Aorta (tissue), 5 donors: ENCODE results near the gene EPB41L2. TPM values are rescaled to one million over a fixed set of nuclear protein-coding genes. Genes with fewer than 3 reads are reported as not detected.

Experiments used
- ATAC-seq: fragments of 200-7000 bp; cut with Tn5 transposase; one replicate; pipeline ENCODE4 v1.9.1; 2022; ENCODE audit warnings: moderate library complexity; ENCODE audit not compliant: low FRiP score
- DNase-seq, 2 donors: peaks; one replicate each; pipeline ENCODE4 v3.0.0-alpha.2; 2020
- H3K27ac ChIP-seq, 2 donors: one replicate each; pipeline ENCODE4 v1.5.1; 2013; ENCODE audit warnings: low read length in 2 of 2, mild to moderate bottlenecking in 2 of 2, moderate library complexity in 2 of 2, control low read depth in 1 of 2, inconsistent platforms in 1 of 2, low read depth in 1 of 2
- H3K27me3 ChIP-seq, 2 donors: one replicate each; pipeline ENCODE4 v1.6.1; 2013; ENCODE audit warnings: control low read depth in 1 of 2, low read length in 1 of 2, mild to moderate bottlenecking in 1 of 2, moderate library complexity in 1 of 2; ENCODE audit not compliant: insufficient read depth in 2 of 2, control insufficient read depth in 1 of 2
- H3K36me3 ChIP-seq, 2 donors: one replicate each; pipeline ENCODE4 v1.6.1; 2013; ENCODE audit warnings: control low read depth in 1 of 2, low read length in 1 of 2, mild to moderate bottlenecking in 1 of 2; ENCODE audit not compliant: insufficient read depth in 2 of 2, control insufficient read depth in 1 of 2
- H3K4me1 ChIP-seq, 2 donors: one replicate each; pipeline ENCODE4 v1.6.1; 2013; ENCODE audit warnings: low read length in 2 of 2, control low read depth in 1 of 2, mild to moderate bottlenecking in 1 of 2, moderate library complexity in 1 of 2; ENCODE audit not compliant: insufficient read depth in 2 of 2, control insufficient read depth in 1 of 2
- H3K4me3 ChIP-seq, 2 donors: one replicate each; pipeline ENCODE4 v1.5.1; 2013; ENCODE audit warnings: low read length in 2 of 2, control low read depth in 1 of 2, mild to moderate bottlenecking in 1 of 2
- H3K9me3 ChIP-seq: one replicate; pipeline ENCODE4 v1.6.1; 2013; ENCODE audit warnings: mild to moderate bottlenecking, low read length; ENCODE audit not compliant: control insufficient read depth
- WGBS, 2 donors: extraction: QIAGEN DNeasy Blood & Tissue Kit; methylation state at CpG; one replicate each; pipeline ENCODE4 v1.1.7; 2013; 5-methylcytosine and 5-hydroxymethylcytosine counted together
- intact Hi-C, 2 donors: fragments of 100-400 bp; cut with DNase I; formaldehyde crosslinking; loops; one replicate each; pipeline versions ENCODE4 v1.14.2 to v1.15.0; 2022
- polyA plus RNA-seq, 2 donors: library from polyadenylated mRNA; stranded (reverse); fragments of 200-250 nt; gene quantifications; one replicate each; pipeline ENCODE4 v1.2.3, GENCODE V29; 2013
- total RNA-seq, 2 donors: library from RNA; stranded (reverse); fragmentation: NEBNext Ultra II Directional; extraction: Animal tissue kit (Norgen Biotek cat#: 25700); gene quantifications; one replicate each; pipeline ENCODE4 v1.2.1, GENCODE V29; 2021
- donor health status: healthy with polysubstance abuse.
- donor health status: Bipolar disorder and iron deficiency.
- donor health status: DM: no; HTN: no; CAD: no.
- donor health status: DM: no; HTN: no; CAD: no.
- donor health status: DM: yes; HTN: yes; CAD: no.

EPB41L2 gene
- total and polyA plus RNA-seq, 4 donors = 36.1 to 340 (median 118) TPM

DNA sequence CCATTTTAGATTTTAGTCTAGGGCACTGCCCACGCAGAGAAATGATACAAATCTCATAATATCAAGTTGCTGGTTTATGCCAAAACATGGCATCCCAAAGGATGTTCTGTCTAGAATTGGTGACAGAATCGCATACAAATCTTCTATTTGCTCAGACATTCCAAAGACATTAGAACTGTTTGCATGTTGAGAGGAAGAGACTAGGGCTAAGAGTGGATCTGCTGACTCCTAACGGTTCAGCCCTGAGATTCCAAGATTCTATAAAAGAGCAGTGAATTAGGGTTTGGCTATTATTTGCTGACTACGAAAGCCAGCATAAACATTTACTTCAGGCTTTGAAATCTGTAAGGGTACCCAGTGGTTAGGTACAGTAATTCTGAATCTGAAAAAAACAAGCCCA, 3.6 kb downstream of the EPB41L2 start:
- intact Hi-C loops = no loop called here
- 71 to 75% methylated on average over 4 of the region's 4 CpGs for WGBS, 2 donors
- H3K4me1 ChIP-seq = no peaks in the 10 kb centered on the region
- no peak for ATAC-seq
- no peak overlapping the region for H3K4me3 ChIP-seq
- no peak for DNase-seq
- H3K9me3 ChIP-seq = peaks cover 3% of the 10 kb centered on the region
- H3K27ac ChIP-seq = no peak overlapping the region
- no peaks in the 10 kb centered on the region for H3K36me3 ChIP-seq
- H3K27me3 ChIP-seq = no peaks in the 10 kb centered on the region

DNA sequence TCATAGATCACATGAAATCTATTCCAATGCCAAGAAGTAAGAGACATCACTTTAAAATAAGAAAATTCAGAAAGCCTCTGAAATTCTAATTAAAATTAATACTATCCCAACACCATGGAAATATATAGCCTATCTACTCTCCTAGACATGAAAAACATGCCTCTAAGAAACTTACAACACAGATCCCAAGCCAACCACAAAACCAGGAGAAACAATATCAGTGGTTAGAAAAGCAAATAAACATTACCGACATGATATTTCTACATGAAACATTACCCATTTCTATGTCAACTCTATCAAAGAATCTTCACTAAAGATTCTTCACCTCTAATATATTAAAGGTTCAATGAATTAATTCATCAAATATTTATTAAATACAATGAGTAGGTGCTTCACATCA, 4.8 kb downstream of the EPB41L2 start:
- H3K9me3 ChIP-seq = peaks cover 10% of the 10 kb centered on the region
- H3K27ac ChIP-seq = no peak overlapping the region
- H3K27me3 ChIP-seq = no peaks in the 10 kb centered on the region
- no peak overlapping the region for H3K4me3 ChIP-seq
- 59 to 64% methylated on average over 1 of the region's 1 CpG for WGBS, 2 donors
- DNase-seq (no peak), ATAC-seq (no peak)
- no peaks in the 10 kb centered on the region for H3K36me3 ChIP-seq
- intact Hi-C loops = no loop called here
- no peaks in the 10 kb centered on the region for H3K4me1 ChIP-seq

DNA sequence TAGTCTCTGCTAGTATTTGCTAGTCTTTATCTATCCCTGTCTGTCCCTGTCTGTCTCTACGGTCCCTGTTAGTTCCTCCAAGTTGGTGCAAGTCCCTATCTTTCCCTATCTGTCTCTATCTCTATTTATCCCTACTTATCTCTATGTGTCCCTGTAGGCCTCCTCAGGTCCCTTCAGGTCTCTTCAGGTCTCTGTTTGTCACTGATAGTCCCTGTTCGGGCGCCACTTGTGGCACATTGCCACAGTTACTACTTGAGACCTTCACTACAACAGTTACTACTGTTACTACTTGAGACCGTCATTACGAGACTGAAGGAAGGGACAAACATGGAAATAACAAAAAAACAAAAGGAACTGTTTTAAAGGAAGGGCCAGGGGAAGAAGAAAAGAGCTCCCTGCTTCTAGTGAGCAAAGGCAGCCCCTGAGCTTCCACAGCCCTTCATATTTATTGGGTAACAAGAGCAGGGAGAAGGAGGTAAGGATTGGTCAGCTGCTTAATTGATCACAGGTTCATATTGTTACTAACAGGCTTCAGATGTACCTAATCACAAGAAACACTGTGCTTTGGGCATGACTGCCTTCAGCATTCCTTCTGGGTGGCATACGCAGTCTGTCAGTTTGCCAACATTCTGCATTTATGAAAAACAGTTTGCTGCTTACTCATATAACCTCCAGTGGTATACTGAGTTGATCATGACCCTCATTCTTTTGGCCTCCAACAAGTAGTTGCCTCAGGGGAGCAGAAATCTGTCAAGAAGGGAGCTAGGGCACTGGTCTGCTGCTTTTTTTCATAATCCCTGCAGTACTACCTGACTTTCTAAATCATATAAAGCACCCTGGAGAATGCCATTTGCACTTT, 8.4 kb downstream of the EPB41L2 start:
- 97 to 98% methylated on average over 6 of the region's 6 CpGs for WGBS, 2 donors
- no peaks in the 10 kb centered on the region for H3K4me1 ChIP-seq
- no peaks in the 10 kb centered on the region for H3K36me3 ChIP-seq
- intact Hi-C loops = no loop called here
- peaks cover 10% of the 10 kb centered on the region for H3K9me3 ChIP-seq
- DNase-seq = no peak
- H3K27ac ChIP-seq = no peak overlapping the region
- ATAC-seq = no peak
- H3K27me3 ChIP-seq = no peaks in the 10 kb centered on the region
- no peak overlapping the region for H3K4me3 ChIP-seq

DNA sequence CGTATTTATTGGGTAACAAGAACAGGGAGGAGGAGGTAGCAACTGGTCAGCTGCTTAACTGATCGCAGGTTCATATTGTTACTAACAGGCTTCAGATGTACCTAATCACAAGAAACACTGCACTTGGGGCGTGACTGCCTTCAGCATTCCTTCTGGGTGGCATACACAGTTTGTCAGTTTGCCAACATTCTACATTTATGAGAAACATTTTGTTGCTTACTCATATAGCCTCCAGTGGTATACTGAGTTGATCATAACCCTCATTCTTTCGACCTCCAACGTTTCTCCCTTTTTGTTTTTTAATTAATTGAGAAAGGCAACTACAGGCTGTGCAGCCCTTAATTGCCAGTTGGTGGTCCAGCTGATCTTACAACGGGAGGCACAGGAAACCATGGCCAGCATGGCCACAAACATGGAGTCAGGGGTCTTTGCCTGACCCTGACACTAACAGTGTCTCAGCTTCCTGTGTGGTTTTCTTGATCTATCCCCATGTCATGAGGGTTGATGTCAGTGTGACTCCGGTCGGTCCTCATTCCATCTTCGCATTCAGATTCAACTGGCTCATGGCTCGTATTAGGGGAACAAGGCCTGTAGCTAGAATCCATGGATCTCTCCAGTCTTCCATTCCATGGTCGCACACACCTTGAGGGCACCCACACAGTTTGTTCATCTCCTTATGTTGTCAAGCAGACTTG, 9.4 kb downstream of the EPB41L2 start:
- DNase-seq (no peak), ATAC-seq (no peak)
- H3K36me3 ChIP-seq = no peaks in the 10 kb centered on the region
- H3K27ac ChIP-seq = no peak overlapping the region
- H3K9me3 ChIP-seq = peaks cover 10% of the 10 kb centered on the region
- no peaks in the 10 kb centered on the region for H3K4me1 ChIP-seq
- intact Hi-C loops = no loop called here
- H3K4me3 ChIP-seq = no peak overlapping the region
- 98% methylated on average over 11 of the region's 11 CpGs for WGBS, 2 donors
- no peaks in the 10 kb centered on the region for H3K27me3 ChIP-seq

DNA sequence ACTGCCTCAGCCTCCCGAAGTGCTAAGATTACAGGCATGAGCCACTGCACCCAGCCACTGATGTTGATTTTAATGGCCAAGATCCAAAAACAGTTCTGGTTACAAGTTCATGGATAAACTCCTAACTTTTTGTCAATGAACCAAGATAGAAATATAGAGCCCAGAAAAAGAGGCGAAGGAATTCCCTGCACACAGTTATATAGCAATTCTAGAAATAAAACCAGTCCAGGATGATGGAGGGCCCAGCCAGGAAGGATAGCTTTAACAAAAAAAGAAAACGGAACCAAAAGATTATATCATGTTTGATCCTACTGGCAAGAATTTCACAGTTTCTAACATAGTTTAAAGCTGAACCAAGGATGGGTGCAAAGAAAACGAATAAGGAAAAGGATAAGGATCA, 10.9 kb downstream of the EPB41L2 start:
- H3K27ac ChIP-seq = no peak overlapping the region
- no peak overlapping the region for H3K4me3 ChIP-seq
- ATAC-seq (no peak), DNase-seq (no peak)
- H3K27me3 ChIP-seq = no peaks in the 10 kb centered on the region
- intact Hi-C loops = no loop called here
- peaks cover 10% of the 10 kb centered on the region for H3K9me3 ChIP-seq
- H3K4me1 ChIP-seq = no peaks in the 10 kb centered on the region
- no peaks in the 10 kb centered on the region for H3K36me3 ChIP-seq
- 46 to 63% methylated on average over 4 of the region's 4 CpGs for WGBS, 2 donors

DNA sequence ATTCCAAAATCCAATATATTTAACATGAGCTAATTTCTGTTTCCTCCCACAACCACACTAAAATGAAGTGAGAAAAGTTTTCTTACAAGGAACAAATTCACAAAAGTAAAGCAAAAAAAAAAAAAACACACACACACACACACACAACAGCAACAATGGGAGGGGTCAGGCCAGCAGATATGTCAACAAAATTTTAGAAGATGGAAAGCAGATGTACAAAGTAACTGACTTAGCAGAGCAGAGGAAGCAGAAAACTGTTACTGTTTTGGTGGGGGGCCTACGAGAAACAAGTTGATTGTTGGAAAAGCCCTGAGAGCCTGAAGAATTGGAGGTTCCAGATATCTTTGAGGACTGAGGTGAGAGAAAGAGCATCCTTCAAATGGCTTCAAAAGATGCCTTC, 11.7 kb downstream of the EPB41L2 start:
- no peak overlapping the region for H3K4me3 ChIP-seq
- DNase-seq = no peak
- H3K4me1 ChIP-seq = peaks cover 0 to 2% of the 10 kb centered on the region in 2 donors
- intact Hi-C loops = no loop called here
- 92 to 100% methylated on average over 1 of the region's 1 CpG for WGBS, 2 donors
- no peak for ATAC-seq
- H3K27ac ChIP-seq = no peak overlapping the region
- H3K36me3 ChIP-seq = no peaks in the 10 kb centered on the region
- no peaks in the 10 kb centered on the region for H3K27me3 ChIP-seq
- H3K9me3 ChIP-seq = peaks cover 10% of the 10 kb centered on the region

DNA sequence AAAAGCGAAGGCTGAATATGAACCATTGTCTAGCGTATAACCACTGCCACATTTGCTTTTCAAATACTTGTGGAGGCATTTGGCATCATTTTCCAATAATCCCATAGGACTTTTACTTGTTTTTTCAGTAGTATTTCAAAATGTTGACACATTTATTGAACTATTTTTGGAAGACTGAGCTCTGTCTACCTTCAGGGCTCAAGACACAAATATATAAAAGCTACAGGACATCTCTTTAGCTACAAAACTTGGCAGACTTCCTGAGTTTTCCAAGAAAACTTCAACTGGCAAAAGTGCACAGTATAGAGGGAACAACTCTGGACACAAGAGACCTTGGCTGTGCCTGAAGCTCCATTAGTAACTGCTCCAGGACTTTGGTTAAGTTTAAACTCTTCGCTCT, 13.4 kb downstream of the EPB41L2 start:
- 31 to 38% methylated on average over 3 of the region's 3 CpGs for WGBS, 2 donors
- no peak for DNase-seq
- H3K27ac ChIP-seq = no peak overlapping the region
- intact Hi-C loops = no loop called here
- peak; percentile 29 for ATAC-seq
- H3K36me3 ChIP-seq = no peaks in the 10 kb centered on the region
- H3K4me1 ChIP-seq = peaks cover 0 to 2% of the 10 kb centered on the region in 2 donors
- peaks cover 7% of the 10 kb centered on the region for H3K9me3 ChIP-seq
- H3K4me3 ChIP-seq = no peak overlapping the region
- no peaks in the 10 kb centered on the region for H3K27me3 ChIP-seq

DNA sequence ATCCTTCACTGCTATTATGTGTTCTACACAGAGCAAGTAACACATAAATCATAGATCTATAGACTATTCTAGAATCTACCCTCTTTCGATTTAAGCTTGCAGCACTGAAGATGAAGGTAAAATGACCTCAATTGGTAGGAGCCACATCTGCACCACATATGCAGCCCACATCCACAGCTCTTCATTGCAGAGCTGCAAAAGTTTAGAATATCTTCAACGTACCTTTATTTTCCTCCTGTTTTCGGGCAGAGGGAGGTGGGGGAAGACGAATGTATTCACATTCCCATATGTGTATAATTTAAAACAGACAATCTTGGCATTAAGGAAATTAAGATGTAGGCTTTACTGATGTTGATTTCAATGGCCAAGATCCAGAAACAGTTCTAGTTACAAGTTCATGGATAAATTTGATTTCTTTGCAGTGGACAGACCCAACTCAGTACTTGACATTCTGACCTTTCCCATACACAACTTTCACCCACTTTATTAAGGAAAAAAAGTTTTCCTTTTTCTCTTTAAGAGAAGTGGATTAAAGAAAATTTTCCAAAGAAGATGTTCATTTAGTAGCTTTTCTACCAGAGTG, 14.0 kb downstream of the EPB41L2 start:
- 83 to 85% methylated on average over 4 of the region's 4 CpGs for WGBS, 2 donors
- DNase-seq (no peak), ATAC-seq (no peak)
- intact Hi-C loops = no loop called here
- Histone ChIP-seq H3K4me1 (peaks cover 0 to 2% of the 10 kb centered on the region in 2 donors), H3K4me3 (no peak overlapping the region), H3K27ac (no peak overlapping the region), H3K36me3 (no peaks in the 10 kb centered on the region), H3K9me3 (peaks cover 3% of the 10 kb centered on the region), H3K27me3 (no peaks in the 10 kb centered on the region)
